Stimulated activated CD4-positive, alpha-beta T cell treated with anti-CD3 and anti-CD28 coated beads, Interleukin-12 subunit alpha, Interleukin-12 subunit beta, amount 100 ng/mL, for 4 hours (primary cell): ENCODE measurements around the gene TMEM119.
"Not testable (repeated sequence)": the region's sequence is repeated elsewhere in the genome, so short reads cannot be mapped to it uniquely, and the experiment has no call there.

Experiments
- DNase-seq: peaks from one replicate; pipeline ENCODE4 v3.0.0-alpha.2; 2020

Gene TMEM119

GRCh38 chr12:108581311-108582227, 16.3 kb downstream of the TMEM119 start:
- DNase-seq = no peak

GRCh38 chr12:108580531-108580930, 17.4 kb downstream of the TMEM119 start:
- no peak for DNase-seq

DNA sequence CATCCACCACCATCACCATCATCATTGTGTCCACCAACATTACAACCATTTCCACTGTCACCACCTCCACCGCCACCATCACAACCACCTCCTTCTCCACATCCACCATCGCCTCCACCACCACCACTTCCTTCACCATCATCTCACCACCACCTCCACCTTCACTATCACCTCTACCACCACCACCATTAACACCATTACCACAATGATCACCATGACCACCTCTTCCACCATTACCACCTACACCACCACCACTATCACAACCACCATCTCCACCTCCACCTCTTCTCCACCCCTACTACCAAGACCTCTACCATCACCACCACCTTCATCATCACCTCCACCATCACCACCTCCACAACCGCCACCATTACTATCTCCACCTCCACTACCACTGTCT, 19.1 kb downstream of the TMEM119 start:
- no peak for DNase-seq

DNA sequence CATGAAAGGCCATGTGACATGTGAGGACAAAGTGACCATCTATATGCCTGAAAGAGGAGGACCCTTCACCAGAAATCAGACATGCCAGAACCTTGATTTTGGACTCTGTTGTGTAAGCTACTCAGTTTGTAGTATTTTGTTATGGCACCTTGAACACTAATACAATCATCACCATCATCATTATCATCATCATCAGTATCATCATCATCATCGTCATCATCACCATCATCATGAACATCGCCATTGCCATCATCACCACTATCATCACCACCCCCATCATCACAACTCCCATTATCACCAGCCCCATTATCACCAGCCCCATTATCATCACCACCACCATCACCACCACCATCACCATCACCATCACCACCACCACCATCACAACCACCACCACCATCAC, 19.6 kb downstream of the TMEM119 start:
- no peak for DNase-seq

DNA sequence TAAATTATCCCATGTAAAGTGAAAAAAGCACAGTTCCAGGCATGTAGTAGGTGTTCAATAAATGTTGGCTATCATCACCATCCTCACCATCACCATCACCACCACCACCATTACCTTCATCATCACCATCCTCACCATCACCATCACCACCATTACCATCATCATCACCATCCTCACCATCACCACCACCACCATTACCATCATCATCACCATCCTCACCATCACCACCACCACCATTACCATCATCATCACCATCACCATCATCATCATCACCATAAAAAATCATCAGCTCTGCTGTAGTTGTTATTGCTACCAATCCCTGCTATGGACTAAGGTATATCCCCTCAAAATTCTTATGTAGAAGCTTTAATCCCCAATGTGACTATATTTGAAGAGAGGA, 20.4 kb downstream of the TMEM119 start:
- DNase-seq = no peak

DNA sequence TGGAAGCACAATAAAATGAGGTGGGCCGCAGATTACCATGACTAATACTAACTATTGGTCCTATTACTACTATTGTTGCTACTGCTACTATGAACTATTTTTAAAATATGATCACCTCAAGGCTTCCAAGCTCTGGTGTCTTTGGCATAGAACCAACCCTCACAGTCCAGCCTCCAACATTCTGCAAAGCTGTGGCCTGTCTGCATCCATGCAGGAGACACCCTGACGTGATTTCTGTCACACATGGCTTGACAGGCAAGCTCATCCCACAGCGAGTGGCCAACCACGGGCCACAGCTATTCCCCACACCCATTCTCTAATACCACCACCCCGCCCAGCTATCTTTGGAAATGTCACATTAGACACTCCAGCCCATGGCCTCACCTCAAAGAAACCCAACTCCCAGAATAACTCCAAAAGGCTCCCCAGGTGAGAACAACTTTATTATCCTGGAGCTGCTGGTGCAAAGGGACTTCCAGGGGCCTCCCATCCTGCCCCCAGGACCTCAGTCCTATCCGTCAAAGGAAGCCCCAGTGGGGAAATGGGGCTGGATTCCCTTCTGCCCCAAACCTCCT, 21.1 kb downstream of the TMEM119 start:
- no peak for DNase-seq

GRCh38 chr12:108575199-108575912, 22.5 kb downstream of the TMEM119 start:
- DNase-seq = no peak

GRCh38 chr12:108574276-108574675, 23.6 kb downstream of the TMEM119 start:
- not testable (repeated sequence) for DNase-seq

DNA sequence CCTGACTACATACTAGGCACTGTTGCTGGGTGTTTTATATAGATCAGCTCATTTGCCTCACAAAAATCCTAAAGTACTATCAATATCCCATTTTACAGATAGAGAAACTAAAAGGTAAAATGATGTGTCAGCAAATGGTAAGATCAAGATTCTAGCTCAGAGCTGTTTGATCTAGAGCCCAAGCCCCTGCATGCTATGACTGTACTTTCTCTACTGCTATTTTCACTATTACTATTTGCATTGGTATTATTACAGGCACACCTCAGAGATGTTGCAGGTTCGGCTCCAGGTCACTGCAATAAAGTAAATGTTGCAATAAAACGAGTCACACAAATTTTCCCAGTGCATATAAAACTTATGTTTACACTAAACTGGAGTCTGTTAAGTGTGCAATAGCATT, 24.6 kb downstream of the TMEM119 start:
- DNase-seq = no peak

GRCh38 chr12:108572166-108572790, 25.6 kb downstream of the TMEM119 start:
- no peak for DNase-seq

- DNase-seq = no peak
Observed at GRCh38 chr12:108571609-108572165, 26.2 kb downstream of the TMEM119 start.

GRCh38 chr12:108570743-108571608, 26.9 kb downstream of the TMEM119 start:
- DNase-seq = no peak

DNA sequence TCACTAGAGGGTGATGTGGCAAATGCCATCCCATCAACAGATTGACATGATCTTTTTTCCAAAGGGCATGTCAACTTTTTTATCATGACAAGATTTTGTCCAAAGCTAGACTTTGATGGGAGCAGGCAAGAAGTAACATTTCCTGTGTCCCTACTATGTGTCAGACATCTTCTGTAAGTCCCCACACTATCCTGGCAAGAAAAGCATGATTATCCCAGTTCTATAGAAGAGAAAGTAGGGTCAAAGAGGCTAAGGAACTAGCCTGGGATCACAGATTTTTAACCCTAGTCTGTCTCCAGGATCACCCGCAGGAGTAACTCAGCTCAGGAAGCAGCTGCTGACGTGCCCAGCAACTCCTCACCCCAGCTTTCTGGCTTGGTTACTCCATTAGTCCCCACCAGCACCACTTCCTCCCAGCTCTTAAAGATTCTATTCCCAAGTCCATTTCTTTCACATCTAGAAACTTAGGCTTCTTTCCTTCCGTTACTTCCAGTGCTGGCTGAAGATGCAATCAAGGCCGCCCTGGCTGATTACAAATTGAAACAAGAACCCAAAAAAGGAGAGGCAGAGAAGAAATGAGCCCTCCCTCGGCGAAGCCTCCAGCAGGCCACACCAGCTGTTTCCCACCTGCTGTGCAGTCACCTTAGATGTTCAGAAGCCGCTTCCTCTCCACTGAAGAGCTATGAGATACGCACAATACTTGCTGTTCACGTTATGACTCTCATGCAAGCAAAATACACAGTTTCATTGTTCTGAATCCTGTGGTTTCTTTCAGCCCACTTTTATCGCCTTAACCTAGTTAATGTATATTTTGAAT, 29.3 kb downstream of the TMEM119 start:
- DNase-seq = peak; percentile 46

- DNase-seq = no peak
Observed at GRCh38 chr12:108567406-108568337, 30.2 kb downstream of the TMEM119 start.

DNA sequence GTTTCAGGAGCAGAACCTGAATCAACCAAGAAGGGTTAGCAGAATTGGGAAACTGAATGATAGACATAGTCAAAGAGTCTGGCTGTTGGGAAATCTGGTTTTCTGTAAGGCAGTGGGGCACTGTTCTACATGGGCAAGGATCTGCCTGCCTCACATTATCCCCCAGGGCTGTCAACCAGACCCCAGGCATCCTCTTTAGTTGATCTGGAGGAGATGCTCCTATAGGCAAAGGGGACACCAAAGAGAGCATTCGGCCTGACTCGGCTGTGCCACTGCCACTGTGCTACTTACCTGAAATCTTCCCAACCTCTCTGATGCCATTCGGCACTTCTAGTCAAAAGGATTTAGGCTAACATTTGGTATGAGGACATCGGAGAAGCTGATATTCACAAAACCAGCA, 31.4 kb downstream of the TMEM119 start:
- no peak for DNase-seq

DNA sequence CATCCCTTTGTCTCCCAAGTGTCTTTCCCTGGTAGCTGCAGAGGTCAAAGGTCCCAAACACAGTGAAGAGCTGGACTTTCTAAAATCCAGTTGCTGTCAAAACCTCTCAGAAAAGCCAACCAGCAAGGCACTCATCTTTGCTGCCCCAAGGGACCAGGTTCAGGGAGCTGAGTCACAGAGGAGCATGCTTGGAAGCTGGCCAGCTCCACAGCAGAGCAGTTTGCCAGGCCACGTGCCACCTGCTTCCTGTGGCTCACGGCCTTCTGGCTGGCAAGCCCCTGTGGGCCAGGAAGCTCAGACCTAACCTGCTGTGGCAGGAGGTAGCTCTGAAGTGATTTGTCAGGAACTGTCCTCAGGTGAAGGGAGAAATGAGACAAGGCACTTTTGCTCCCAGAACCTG, 31.9 kb downstream of the TMEM119 start:
- DNase-seq = peak; percentile 50

DNA sequence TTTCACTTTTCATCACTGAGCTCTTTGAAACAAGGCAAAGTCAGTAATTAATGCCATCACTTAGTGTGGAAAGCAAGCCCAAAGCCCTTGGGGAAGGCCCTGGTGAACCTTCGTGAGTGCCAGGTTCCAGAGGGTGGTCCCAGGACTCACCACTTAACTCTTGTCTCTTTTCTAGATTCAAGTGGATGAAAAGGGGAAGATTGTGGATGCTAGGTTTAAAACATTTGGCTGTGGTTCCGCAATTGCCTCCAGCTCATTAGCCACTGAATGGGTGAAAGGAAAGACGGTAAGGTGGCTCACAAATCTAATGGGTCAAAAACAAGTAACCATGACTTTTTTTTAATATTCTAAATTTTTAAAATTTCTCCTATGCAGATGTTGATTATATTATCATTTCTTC, 32.7 kb downstream of the TMEM119 start:
- no peak for DNase-seq

- DNase-seq = no peak
Observed at GRCh38 chr12:108564724-108565123, 33.2 kb downstream of the TMEM119 start.

DNA sequence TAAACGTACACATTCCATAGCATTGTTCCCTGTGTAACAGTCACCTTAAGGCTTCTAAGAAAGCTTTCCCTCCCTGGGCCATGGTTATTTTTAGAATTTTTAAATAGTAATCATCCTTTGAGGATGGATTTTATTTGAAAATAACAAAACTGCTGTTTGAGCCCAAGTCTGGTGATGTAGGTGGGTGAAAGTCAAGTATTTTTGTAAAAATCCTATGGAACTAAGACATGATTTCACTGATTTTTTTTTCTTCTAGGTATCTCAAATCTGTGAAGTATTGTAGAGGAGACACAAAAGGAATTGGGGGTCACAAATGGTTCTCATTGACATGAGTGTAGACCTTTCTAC, 34.1 kb downstream of the TMEM119 start:
- no peak for DNase-seq
